Osteoblast (primary cell): ENCODE results near the gene HINFP. TPM values are rescaled to one million over a fixed set of nuclear protein-coding genes. Genes with fewer than 3 reads are reported as not detected.
"Not testable (repeated sequence)": the region's sequence is repeated elsewhere in the genome, so short reads cannot be mapped to it uniquely, and the experiment has no call there.

Source experiments
- DNase-seq: peaks from one replicate; pipeline ENCODE4 v3.0.0; 2011; ENCODE audit warnings: low spot score, mixed read lengths; ENCODE audit not compliant: insufficient read length; ENCODE audit errors: missing footprints
- H2AFZ ChIP-seq: 2 replicates; pipeline ENCODE4 v1.6.0; 2011; ENCODE audit warnings: mild to moderate bottlenecking, low read length
- H3K27ac ChIP-seq: 2 replicates; pipeline ENCODE4 v1.5.1; 2011; ENCODE audit warnings: mild to moderate bottlenecking, low read depth, low read length, moderate library complexity
- H3K27me3 ChIP-seq: 2 replicates; pipeline ENCODE4 v1.6.0; 2012; ENCODE audit warnings: mild to moderate bottlenecking, control low read depth, inconsistent platforms, low read length, moderate library complexity; ENCODE audit not compliant: insufficient read depth
- H3K36me3 ChIP-seq: 2 replicates; pipeline ENCODE4 v1.5.1; 2011; ENCODE audit warnings: mild to moderate bottlenecking, low read length, control low read depth, moderate library complexity; ENCODE audit not compliant: insufficient read depth
- H3K4me1 ChIP-seq: 2 replicates; pipeline ENCODE4 v1.5.1; 2011; ENCODE audit warnings: mild to moderate bottlenecking, low read length, control low read depth, moderate library complexity; ENCODE audit not compliant: insufficient read depth
- H3K4me2 ChIP-seq: 2 replicates; pipeline ENCODE4 v1.6.0; 2011; ENCODE audit warnings: mild to moderate bottlenecking, low read length; ENCODE audit not compliant: insufficient read depth
- H3K4me3 ChIP-seq: fragments of 200-600 bp; sonication (generic); 3 replicates; pipeline ENCODE4 v1.5.1; 2012; ENCODE audit warnings: mild to moderate bottlenecking, low read length, inconsistent platforms; ENCODE audit not compliant: insufficient read depth
- H3K79me2 ChIP-seq: 2 replicates; pipeline ENCODE4 v1.6.0; 2012; ENCODE audit warnings: mild to moderate bottlenecking, low read length, control low read depth, inconsistent platforms; ENCODE audit not compliant: insufficient read depth
- H3K9me3 ChIP-seq: 2 replicates; pipeline ENCODE4 v1.5.1; 2011; ENCODE audit warnings: low read depth, low read length, control low read depth
- H4K20me1 ChIP-seq: 2 replicates; pipeline ENCODE4 v1.6.0; 2012; ENCODE audit warnings: mild to moderate bottlenecking, low read length, control low read depth; ENCODE audit not compliant: insufficient read depth
- CTCF ChIP-seq: IDR thresholded peaks from 2 replicates; pipeline ENCODE4 v1.5.1; 2011; ENCODE audit warnings: mild to moderate bottlenecking, low read depth, low read length, moderate library complexity; ENCODE audit errors: extremely low read depth
- total RNA-seq: library from RNA; depleted of rRNA; stranded (reverse); fragments of >200 nt; gene quantifications from 2 replicates; pipeline ENCODE4 v1.2.3, GENCODE V29; 2012

The HINFP gene
- total RNA-seq, 1 donor = 22.8 TPM

GRCh38 chr11:119100994-119101758 is 20.2 kb upstream of the HINFP start:
- H3K27me3 ChIP-seq = no peaks in the 10 kb centered on the region
- peak overlapping the region; percentile 97 for H2AFZ ChIP-seq
- peaks cover 14% of the 10 kb centered on the region for H3K4me1 ChIP-seq
- H4K20me1 ChIP-seq = no peaks in the 10 kb centered on the region
- H3K36me3 ChIP-seq = peaks cover 24% of the 10 kb centered on the region
- peaks cover 19% of the 10 kb centered on the region for H3K79me2 ChIP-seq
- peak; percentile 19 for TF ChIP-seq CTCF
- no peaks in the 10 kb centered on the region for H3K9me3 ChIP-seq
- peak overlapping the region; percentile 79 for H3K4me2 ChIP-seq
- peak overlapping the region; percentile 95 for H3K27ac ChIP-seq
- peak overlapping the region; percentile 91 for H3K4me3 ChIP-seq
- DNase-seq = peak; percentile 66

- Histone ChIP-seq H3K4me2 (peak within 1 kb of the TSS; percentile 79), H3K36me3 (peaks cover 17% of the 10 kb centered on the region)
- TF ChIP-seq CTCF = no peak
Measured at GRCh38 chr11:119101759-119102423, 19.5 kb upstream of the HINFP start, which contains the start of gene DPAGT1. TSS of gene DPAGT1 (minus strand) at chr11:119101853. CDS start at chr11:119101655, 198 bp downstream.

GRCh38 chr11:119103161-119103664 is 18.2 kb upstream of the HINFP start:
- H4K20me1 ChIP-seq, H3K9me3 ChIP-seq, H3K36me3 ChIP-seq, DNase-seq, H3K27me3 ChIP-seq: not testable (repeated sequence)
- Histone ChIP-seq H3K79me2 (peaks cover 29% of the 10 kb centered on the region), H3K4me1 (peaks cover 25% of the 10 kb centered on the region), H3K4me2 (peak overlapping the region; percentile 79), H3K4me3 (peak overlapping the region; percentile 91), H2AFZ (peak overlapping the region; percentile 81), H3K27ac (peak overlapping the region; percentile 95)

More at GRCh38 chr11:119101759-119102423, 19.5 kb upstream of the HINFP start, which contains the start of gene DPAGT1:
- no peaks in the 10 kb centered on the region for H3K27me3 ChIP-seq
- peak within 1 kb of the TSS; percentile 95 for H3K27ac ChIP-seq
- peak; percentile 93 for DNase-seq
- H3K4me1 ChIP-seq = peaks cover 20% of the 10 kb centered on the region
- peaks cover 19% of the 10 kb centered on the region for H3K79me2 ChIP-seq
- H3K4me3 ChIP-seq = peak within 1 kb of the TSS; percentile 91
- no peaks in the 10 kb centered on the region for H4K20me1 ChIP-seq
- peak within 1 kb of the TSS; percentile 97 for H2AFZ ChIP-seq
- no peaks in the 10 kb centered on the region for H3K9me3 ChIP-seq

GRCh38 chr11:119103793-119104192 is 17.6 kb upstream of the HINFP start:
- no peak overlapping the region for H3K4me3 ChIP-seq
- no peaks in the 10 kb centered on the region for H3K9me3 ChIP-seq
- no peak overlapping the region for H3K27ac ChIP-seq
- H3K4me1 ChIP-seq = peaks cover 31% of the 10 kb centered on the region
- H3K79me2 ChIP-seq = peaks cover 34% of the 10 kb centered on the region
- TF ChIP-seq CTCF = no peak
- no peaks in the 10 kb centered on the region for H3K27me3 ChIP-seq
- peaks cover 10% of the 10 kb centered on the region for H4K20me1 ChIP-seq
- no peaks in the 10 kb centered on the region for H3K36me3 ChIP-seq
- peak; percentile 36 for DNase-seq
- no peak overlapping the region for H3K4me2 ChIP-seq
- no peak overlapping the region for H2AFZ ChIP-seq
